HepG2 (cell line): ENCODE results near the gene TANC1. TPM values are rescaled to one million over a fixed set of nuclear protein-coding genes. Genes with fewer than 3 reads are reported as not detected.

Experiments used
- ADNP ChIP-seq: sonication (generic); formaldehyde crosslinking; IDR thresholded peaks from 2 replicates; pipeline ENCODE4 v1.4.0; 2020; ENCODE audit warnings: missing genetic modification reagents
- ASH2L ChIP-seq: fragments of 300-600, 200-600 bp; sonication (generic); IDR thresholded peaks from 2 replicates; pipeline ENCODE4 v1.7.0; 2017; ENCODE audit warnings: low read depth, mild to moderate bottlenecking, moderate library complexity, mixed read lengths, low read length; ENCODE audit not compliant: insufficient read length
- ATF2 ChIP-seq: sonication (generic); formaldehyde crosslinking; IDR thresholded peaks from 2 replicates; pipeline ENCODE4 v1.4.0; 2020; ENCODE audit warnings: missing genetic modification reagents
- BRD4 ChIP-seq: sonication (generic); formaldehyde crosslinking; IDR thresholded peaks from 2 replicates; pipeline ENCODE4 v1.4.0; 2020; ENCODE audit warnings: missing genetic modification reagents
- EHMT2 ChIP-seq: fragments of 200-600 bp; sonication (generic); IDR thresholded peaks from 2 replicates; pipeline ENCODE4 v1.7.0; 2017; ENCODE audit warnings: antibody characterized with exemption, low read depth, low read length, borderline replicate concordance
- EP300 ChIP-seq, 3 experiments: sonication (generic) in 1 of 3; formaldehyde crosslinking in 1 of 3; IDR thresholded peaks; 2 replicates each; pipeline versions ENCODE4 v1.5.1 to v1.6.1; 2011 to 2020; ENCODE audit warnings: low read depth in 2 of 3, low read length in 2 of 3, borderline replicate concordance in 1 of 3, improper control_type of control experiment in 1 of 3, mild to moderate bottlenecking in 1 of 3, missing genetic modification reagents in 1 of 3, moderate library complexity in 1 of 3
- FOXO1 ChIP-seq: sonication (generic); formaldehyde crosslinking; IDR thresholded peaks from 2 replicates; pipeline ENCODE4 v1.4.0; 2020; ENCODE audit warnings: missing genetic modification reagents
- FOXP4 ChIP-seq: sonication (generic); formaldehyde crosslinking; IDR thresholded peaks from 2 replicates; pipeline ENCODE4 v1.4.0; 2020; ENCODE audit warnings: missing genetic modification reagents
- MIER2 ChIP-seq: IDR thresholded peaks from 2 replicates; pipeline ENCODE4 v1.6.1; 2016; ENCODE audit warnings: missing biosample characterization, missing genetic modification reagents
- MTERF4 ChIP-seq: sonication (generic); formaldehyde crosslinking; IDR thresholded peaks from 2 replicates; pipeline ENCODE4 v1.8.0; 2023; ENCODE audit warnings: mild to moderate bottlenecking, missing genetic modification reagents
- NR2F6 ChIP-seq, 2 experiments: IDR thresholded peaks; 2 replicates each; pipeline ENCODE4 v1.6.1; 2016; ENCODE audit warnings: antibody characterized with exemption in 1 of 2, mild to moderate bottlenecking in 1 of 2
- RELA ChIP-seq: sonication (generic); formaldehyde crosslinking; IDR thresholded peaks from 2 replicates; pipeline ENCODE4 v1.4.0; 2020; ENCODE audit warnings: missing genetic modification reagents
- SOX6 ChIP-seq, 2 experiments: fragments of 450-650 bp in 1 of 2; sonication (generic) in 1 of 2; formaldehyde crosslinking in 1 of 2; IDR thresholded peaks; 2 replicates each; pipeline versions ENCODE4 v1.4.0 to v1.6.1; 2017 to 2020; ENCODE audit warnings: antibody characterized with exemption in 1 of 2, mild to moderate bottlenecking in 1 of 2, missing genetic modification reagents in 1 of 2
- TCF7 ChIP-seq: sonication (generic); IDR thresholded peaks from 2 replicates; pipeline ENCODE4 v1.6.1; 2016; ENCODE audit warnings: antibody characterized with exemption, low read depth
- ZNF143 ChIP-seq: sonication (generic); formaldehyde crosslinking; IDR thresholded peaks from 2 replicates; pipeline ENCODE4 v1.4.0; 2020; ENCODE audit warnings: missing genetic modification reagents
- ZNF292 ChIP-seq: sonication (generic); formaldehyde crosslinking; IDR thresholded peaks from 2 replicates; pipeline ENCODE4 v1.8.1; 2022; ENCODE audit warnings: mild to moderate bottlenecking, low read depth, missing genetic modification reagents, borderline replicate concordance
- ZNF335 ChIP-seq: sonication (generic); formaldehyde crosslinking; IDR thresholded peaks from 2 replicates; pipeline ENCODE4 v1.4.0; 2020; ENCODE audit warnings: missing genetic modification reagents
- ZNF34 ChIP-seq: sonication (generic); formaldehyde crosslinking; IDR thresholded peaks from 2 replicates; pipeline ENCODE4 v1.4.0; 2020; ENCODE audit warnings: mild to moderate bottlenecking, missing genetic modification reagents, borderline replicate concordance
- ZNF503 ChIP-seq: sonication (generic); formaldehyde crosslinking; IDR thresholded peaks from 2 replicates; pipeline ENCODE4 v1.4.0; 2020; ENCODE audit warnings: missing genetic modification reagents
- ZNF775 ChIP-seq: sonication (generic); formaldehyde crosslinking; IDR thresholded peaks from 2 replicates; pipeline ENCODE4 v1.4.0; 2020; ENCODE audit warnings: missing genetic modification reagents, mild to moderate bottlenecking, moderate library complexity, borderline replicate concordance
- polyA plus RNA-seq, 8 experiments: library from polyadenylated mRNA; depleted of rRNA in 3 of 8; stranded (reverse) in 7 of 8; unstranded in 1 of 8; fragments of >200 nt; fragmentation: Illumina TruSeq in 4 of 8; extraction: Trizol in 4 of 8; gene quantifications; 2 replicates each; pipeline versions ENCODE4 v1.2.1 to v1.2.3, GENCODE V29; 2011 to 2016; ENCODE audit warnings: low read depth in 4 of 8, missing spikeins in 1 of 8, mixed read lengths in 1 of 8; ENCODE audit not compliant: insufficient read depth in 1 of 8
- total RNA-seq, 5 experiments: library from RNA; depleted of rRNA; stranded (reverse); fragments of >200 nt; fragmentation: Illumina TruSeq; extraction: Trizol; gene quantifications; 2 replicates each; pipeline ENCODE4 v1.2.3, GENCODE V29; 2016; ENCODE audit warnings: low read depth in 1 of 5
- TF ChIP-seq, protein P1 (sequence below): sonication (generic); formaldehyde crosslinking; IDR thresholded peaks from 2 replicates; pipeline ENCODE4 v1.8.1; 2023; ENCODE audit warnings: mild to moderate bottlenecking, moderate library complexity, missing genetic modification reagents

Gene TANC1
- total and polyA plus RNA-seq, 2 of the 13 experiments (the other 11 are each of a cell fraction or from before 2014, with no cell fraction given), result 2.3 to 5.6 TPM

DNA sequence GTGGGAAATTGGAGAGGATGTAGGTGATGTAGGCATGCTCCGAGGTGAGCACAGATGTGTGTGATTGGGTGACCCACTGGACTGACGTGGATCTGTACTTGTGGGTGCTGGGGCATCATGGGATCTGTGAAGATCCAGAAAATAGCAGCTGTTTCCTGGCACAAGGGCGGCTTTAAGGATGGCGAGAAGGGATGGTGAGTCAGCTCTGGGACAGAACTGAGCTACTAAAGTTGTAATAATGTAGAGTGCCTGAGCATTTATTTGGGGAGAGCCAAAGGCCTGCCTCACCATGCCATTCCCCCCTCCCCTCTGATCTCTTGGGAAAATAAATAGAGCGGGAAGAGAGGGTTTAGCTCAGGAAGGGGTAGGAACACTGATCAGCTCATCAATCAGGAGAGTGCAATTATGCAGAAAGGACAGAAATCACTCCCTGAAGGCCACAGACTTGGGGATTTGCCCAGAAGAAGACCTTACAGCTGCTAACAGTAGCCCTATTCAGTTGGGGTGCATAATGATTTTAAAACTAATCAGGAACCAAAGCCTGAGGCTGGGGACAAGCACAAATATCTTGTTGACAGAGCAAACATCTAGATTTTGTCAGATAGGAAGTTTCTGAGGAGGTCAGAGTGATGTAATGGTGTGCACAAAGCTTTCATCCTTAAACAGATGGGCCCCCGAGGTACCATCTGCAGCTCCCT is 30.3 kb downstream of the TANC1 start (continued):
- TF ChIP-seq ATF2 (CRISPR knock-in tag) (peak; percentile 88), ASH2L (peak; percentile 32), NR2F6 (IDR thresholded peaks at IDR 0.05) (peak; percentile 53), NR2F6 (CRISPR knock-in tag; IDR thresholded peaks at IDR 0.05) (peak; percentile 45; the same call in 1 of the 2 replicates), ADNP (CRISPR knock-in tag) (no peak), TCF7 (peak; percentile 62), EHMT2 (no peak), ZNF292 (CRISPR knock-in tag) (no peak), FOXO1 (peak; percentile 60), MTERF4 (CRISPR knock-in tag) (0 out of 2 replicates have a peak, but pooled peaks have one; percentile 42), ZNF143 (CRISPR knock-in tag) (peak; percentile 58; the same call in 1 of the 2 replicates), MIER2 (no peak), SOX6 (IDR thresholded peaks at IDR 0.05) (no peak), SOX6 (CRISPR knock-in tag; IDR thresholded peaks at IDR 0.05) (peak; percentile 73; the same call in 1 of the 2 replicates), FOXP4 (CRISPR knock-in tag) (peak; percentile 90), ZNF775 (CRISPR knock-in tag) (0 out of 2 replicates have a peak, but pooled peaks have one; percentile 17), RELA (CRISPR knock-in tag) (no peak; the same call in 1 of the 2 replicates), ZNF335 (no peak), ZNF34 (CRISPR knock-in tag) (0 out of 2 replicates have a peak, but pooled peaks have one; percentile 47), ZNF503 (CRISPR knock-in tag) (peak; percentile 73), BRD4 (CRISPR knock-in tag) (no peak), EP300 (IDR thresholded peaks at IDR 0.05; ENCODE audit: low read depth in 2 of 2, low read length in 2 of 2) (peak in 1 of 2 experiments; percentile 78; a peak in 2 of 4 replicates), EP300 (CRISPR knock-in tag; IDR thresholded peaks at IDR 0.05; ENCODE audit: borderline replicate concordance) (no peak)
- TF ChIP-seq, protein P1, sequence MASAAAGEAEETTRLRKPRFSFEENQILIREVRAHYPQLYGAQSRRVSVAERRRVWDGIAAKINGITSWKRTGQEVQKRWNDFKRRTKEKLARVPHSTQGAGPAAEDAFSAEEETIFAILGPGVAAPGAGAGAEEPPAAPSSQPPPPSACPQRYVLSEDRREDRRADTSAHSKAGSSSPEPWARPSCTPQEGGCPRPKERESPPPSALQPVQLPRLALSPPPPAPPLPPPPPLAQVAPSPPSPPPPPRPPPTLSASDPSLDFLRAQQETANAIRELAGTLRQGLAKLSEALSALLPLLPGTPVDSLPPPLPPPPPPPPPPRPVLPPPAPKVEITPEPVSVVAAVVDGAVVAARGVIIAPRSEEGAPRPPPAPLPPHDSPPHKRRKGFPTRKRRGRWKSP (CRISPR knock-in tag), result 0 out of 2 replicates have a peak, but pooled peaks have one; percentile 55
